K562 (cell line): Measurements from ENCODE around the gene YIPF1. TPM values are rescaled to one million over a fixed set of nuclear protein-coding genes. Genes with fewer than 3 reads are reported as not detected.
A peak's percentile ranks its signal among the peaks of the same experiment; 100 is the strongest.

Source experiments
- ATAC-seq: fragments of 200-7000 bp; cut with Tn5 transposase; 3 replicates; pipeline ENCODE4 v1.9.1; 2020; ENCODE audit warnings: moderate library complexity
- BruUV-seq: library from RNA; stranded (reverse); fragments of 400-500 nt; replicated peaks from 2 replicates; lab custom pipeline; 2021; lab: Mats Ljungman, UMichigan
- CTCF ChIA-PET: fragments of 300-600 bp; formaldehyde crosslinking; extraction: SDS; loops from one replicate; lab custom pipeline; 2021; ENCODE audit warnings: low intra/inter-chr PET ratio; lab: Yijun Ruan, JAX
- POLR2A ChIA-PET: fragments of 300-600, 350-650 bp; sonication (Branson Sonifier 250); formaldehyde crosslinking; extraction: SDS; loops from one replicate; lab custom pipeline; 2021; ENCODE audit warnings: antibody characterized with exemption, inconsistent platforms; lab: Yijun Ruan, JAX
- DNase-seq, 4 experiments: peaks; one replicate each; pipeline versions ENCODE4 v3.0.0 to v3.0.0-alpha.2; 2011 to 2018; ENCODE audit warnings: low spot score in 3 of 4, mixed read lengths in 3 of 4; ENCODE audit errors: extremely low read depth in 1 of 4
- FAIRE-seq: peaks from 2 replicates; lab custom pipeline; 2011; peaks lifted over from hg19 to GRCh38; lab: Jason Lieb, UNC
- H2AFZ ChIP-seq: 2 replicates; pipeline ENCODE4 v1.6.0; 2011; ENCODE audit warnings: low read depth, low read length, control low read depth, inconsistent platforms
- H3K27ac ChIP-seq: fragments of 200-600 bp; 3 replicates; pipeline ENCODE4 v1.8.0; 2011; ENCODE audit warnings: low read depth, mild to moderate bottlenecking, control low read depth, inconsistent platforms, low read length, moderate library complexity, mixed read lengths; ENCODE audit errors: extremely low read depth
- H3K27me3 ChIP-seq, 2 experiments: fragments of 300-600 bp in 1 of 2; 2 replicates in 1 of 2; 3 replicates in 1 of 2; pipeline versions ENCODE4 v1.6.0 to v1.8.0; 2011; ENCODE audit warnings: inconsistent platforms in 2 of 2, low read length in 2 of 2, mild to moderate bottlenecking in 1 of 2, mixed read lengths in 1 of 2, moderate library complexity in 1 of 2; ENCODE audit not compliant: control insufficient read depth in 2 of 2, insufficient read depth in 2 of 2
- H3K36me3 ChIP-seq: fragments of 300-600 bp; 3 replicates; pipeline ENCODE4 v1.8.0; 2011; ENCODE audit warnings: mild to moderate bottlenecking, low read length, inconsistent platforms; ENCODE audit not compliant: control insufficient read depth, insufficient read depth
- H3K4me1 ChIP-seq, 2 experiments: fragments of 200-600 bp in 1 of 2; replicated peaks in 1 of 2; 2 replicates in 1 of 2; 3 replicates in 1 of 2; pipeline versions ENCODE4 v1.5.1 to v1.8.0; 2011; ENCODE audit warnings: inconsistent platforms in 2 of 2, low read length in 2 of 2, mild to moderate bottlenecking in 1 of 2, mixed read lengths in 1 of 2, moderate library complexity in 1 of 2; ENCODE audit not compliant: control insufficient read depth in 2 of 2, insufficient read depth in 2 of 2
- H3K4me2 ChIP-seq: 2 replicates; pipeline ENCODE4 v1.6.1; 2011; ENCODE audit warnings: low read length, control low read depth, inconsistent platforms, mixed read lengths; ENCODE audit not compliant: insufficient read depth
- H3K4me3 ChIP-seq: fragments of 200-600 bp; sonication (generic), shearing (Covaris generic); 2 replicates; pipeline ENCODE4 v1.5.1; 2016; ENCODE audit warnings: control low read depth, inconsistent platforms
- H3K79me2 ChIP-seq: fragments of 200-600 bp; 3 replicates; pipeline ENCODE4 v1.8.0; 2011; ENCODE audit warnings: low read length, inconsistent platforms; ENCODE audit not compliant: control insufficient read depth, insufficient read depth
- H3K9ac ChIP-seq, 2 experiments: 2 replicates each; pipeline versions ENCODE4 v1.6.0 to v1.6.1; 2011; ENCODE audit warnings: low read depth in 2 of 2, low read length in 2 of 2, control low read depth in 1 of 2, inconsistent platforms in 1 of 2, mild to moderate bottlenecking in 1 of 2, mixed read lengths in 1 of 2; ENCODE audit not compliant: insufficient read depth in 1 of 2
- H3K9me1 ChIP-seq: one replicate; pipeline ENCODE4 v1.6.0; 2011; ENCODE audit warnings: inconsistent platforms, mild to moderate bottlenecking, low read length, moderate library complexity; ENCODE audit not compliant: control insufficient read depth, insufficient read depth
- H3K9me3 ChIP-seq: replicated peaks from 2 replicates; pipeline ENCODE4 v1.5.1; 2011; ENCODE audit warnings: low read depth, low read length, inconsistent platforms; ENCODE audit not compliant: control insufficient read depth, insufficient read depth
- H4K20me1 ChIP-seq: replicated peaks from 2 replicates; pipeline ENCODE4 v1.6.1; 2011; ENCODE audit warnings: low read length, inconsistent platforms, mixed read lengths; ENCODE audit not compliant: control insufficient read depth, insufficient read depth
- ARID1B ChIP-seq: fragments of 450-650 bp; IDR thresholded peaks from 2 replicates; pipeline ENCODE4 v1.6.1; 2016; ENCODE audit warnings: antibody characterized with exemption, mild to moderate bottlenecking, inconsistent platforms
- CBFA2T2 ChIP-seq: fragments of 450-650 bp; conservative IDR thresholded peaks from 2 replicates; pipeline ENCODE4 v1.6.1; 2017; ENCODE audit warnings: mild to moderate bottlenecking
- CBFA2T3 ChIP-seq: fragments of 450-650 bp; IDR thresholded peaks from 2 replicates; pipeline ENCODE4 v1.6.1; 2017
- E2F1 ChIP-seq: sonication (generic); formaldehyde crosslinking; IDR thresholded peaks from 2 replicates; pipeline ENCODE4 v1.8.1; 2023; ENCODE audit warnings: mild to moderate bottlenecking, missing genetic modification reagents, moderate library complexity
- EZH2 ChIP-seq: IDR thresholded peaks from 2 replicates; pipeline ENCODE4 v1.6.1; 2012; ENCODE audit warnings: low read depth, mild to moderate bottlenecking, inconsistent platforms, low read length, borderline replicate concordance
- HDAC1 ChIP-seq, 2 experiments: fragments of 450-650 bp; IDR thresholded peaks; 2 replicates each; pipeline ENCODE4 v1.6.1; 2016 to 2017; ENCODE audit warnings: inconsistent platforms in 1 of 2, mild to moderate bottlenecking in 1 of 2, moderate library complexity in 1 of 2
- KDM1A ChIP-seq, 2 experiments: fragments of 450-650 bp; IDR thresholded peaks; 2 replicates each; pipeline ENCODE4 v1.6.1; 2016; ENCODE audit warnings: mild to moderate bottlenecking in 2 of 2
- RCOR1 ChIP-seq, 2 experiments: IDR thresholded peaks; 2 replicates each; pipeline ENCODE4 v1.6.1; 2012; ENCODE audit warnings: low read depth in 2 of 2, low read length in 2 of 2, borderline replicate concordance in 1 of 2, improper control_type of control experiment in 1 of 2
- SNIP1 ChIP-seq: fragments of 450-650 bp; IDR thresholded peaks from 2 replicates; pipeline ENCODE4 v1.7.1; 2017; ENCODE audit warnings: low read depth, mild to moderate bottlenecking
- STAT5B ChIP-seq: fragments of 250-450 bp; sonication (Bioruptor Pico); IDR thresholded peaks from 2 replicates; pipeline ENCODE4 v1.8.0; 2021; ENCODE audit warnings: mild to moderate bottlenecking, inconsistent platforms
- TAL1 ChIP-seq: fragments of 450-650 bp; IDR thresholded peaks from 2 replicates; pipeline ENCODE4 v1.6.1; 2016; ENCODE audit warnings: mild to moderate bottlenecking
- TCF3 ChIP-seq: sonication (generic); formaldehyde crosslinking; IDR thresholded peaks from 2 replicates; pipeline ENCODE4 v1.4.0; 2020; ENCODE audit warnings: mild to moderate bottlenecking, missing genetic modification reagents
- XRCC5 ChIP-seq: fragments of 200-400 bp; formaldehyde crosslinking; IDR thresholded peaks from 2 replicates; pipeline ENCODE4 v1.6.1; 2017; ENCODE audit warnings: low read depth, mild to moderate bottlenecking, low read length
- in situ Hi-C: fragments of 300-500 bp; cut with MboI; formaldehyde crosslinking; loops from 4 replicates; pipeline ENCODE4 v1.15.0; 2018; ENCODE audit warnings: inconsistent platforms, mixed read lengths
- intact Hi-C: fragments of 100-400 bp; cut with micrococcal nuclease; formaldehyde crosslinking; loops from 2 replicates; pipeline ENCODE4 v1.14.2; 2022
- polyA plus RNA-seq, 8 experiments: library from polyadenylated mRNA; depleted of rRNA in 4 of 8; stranded (reverse) in 5 of 8; unstranded in 3 of 8; fragments of >200 nt; fragmentation: Nextera tagmentation in 2 of 8; fragmentation: Illumina TruSeq in 1 of 8; extraction: Ambion mirVana in 2 of 8; extraction: Trizol in 1 of 8; gene quantifications; 2 replicates each; pipeline versions ENCODE4 v1.2.1 to v1.2.3, GENCODE V29; 2011 to 2014; ENCODE audit warnings: inconsistent platforms in 1 of 8, missing spikeins in 1 of 8
- total RNA-seq, 7 experiments: library from RNA; depleted of rRNA in 6 of 7; stranded (reverse); fragments of >200 nt in 6 of 7; fragmentation: Illumina TruSeq in 2 of 7; extraction: Trizol in 2 of 7; gene quantifications; 2 replicates each; pipeline versions ENCODE4 v1.2.1 to v1.2.3, GENCODE V29; 2011 to 2021; ENCODE audit warnings: low replicate concordance in 1 of 7

The YIPF1 gene
- total and polyA plus RNA-seq, 9 of the 15 experiments (the other 6 are each of a cell fraction or from before 2014, with no cell fraction given), result 11.5 to 37.5 (median 19.2) TPM

GRCh38 chr1:53819387-53819786, 70.2 kb downstream of the YIPF1 start:
- no peak overlapping the region for H3K9ac ChIP-seq
- H3K79me2 ChIP-seq, result peaks cover 22% of the 10 kb centered on the region
- BruUV-seq, result no TSS peak
- no peaks in the 10 kb centered on the region for H3K27me3 ChIP-seq
- no peak overlapping the region for H3K27ac ChIP-seq
- no peak for ATAC-seq
- H3K9me3 ChIP-seq, result no peaks in the 10 kb centered on the region
- DNase-seq, result no peak
- 0 out of 5 replicates have a peak, but pooled peaks cover 0 to 3% of the 10 kb centered on the region in 2 experiments for H3K4me1 ChIP-seq
- H3K36me3 ChIP-seq, result peaks cover 78% of the 10 kb centered on the region
- CTCF ChIA-PET, result no interaction called here
- POLR2A ChIA-PET, result interaction anchor here (0.6 to 2.5 kb wide), 5 partner anchors 9 to 162 kb away, joined by 3 to 9 read pairs (median 3); no protein-coding TSS in a partner anchor
- no peak overlapping the region for H3K4me2 ChIP-seq
- in situ Hi-C loops (no loop called here), intact Hi-C loops (no loop called here)
- 0 out of 2 replicates have a peak, but pooled peaks cover 3% of the 10 kb centered on the region for H4K20me1 ChIP-seq
- FAIRE-seq, result no peak
- H2AFZ ChIP-seq, result no peak overlapping the region
- H3K4me3 ChIP-seq, result no peak overlapping the region
- TF ChIP-seq E2F1 (CRISPR knock-in tag) (no peak), SNIP1 (no peak), CBFA2T3 (peak; percentile 64), RCOR1 (IDR thresholded peaks at IDR 0.05; ENCODE audit: borderline replicate concordance in 1 of 2, low read depth in 2 of 2, low read length in 2 of 2) (peak in 1 of 2 experiments; percentile 95; a peak in 2 of 4 replicates), HDAC1 (IDR thresholded peaks at IDR 0.05) (0 out of 4 replicates have a peak, but pooled peaks of 1 of the 2 experiments have one; percentile 20), STAT5B (no peak), TAL1 (peak; percentile 26; the same call in 1 of the 2 replicates), KDM1A (IDR thresholded peaks at IDR 0.05) (peak; percentile 72 to 74; a peak in 3 of 4 replicates), ARID1B (peak; percentile 38; the same call in 1 of the 2 replicates), TCF3 (0 out of 2 replicates have a peak, but pooled peaks have one; percentile 23), CBFA2T2 (0 out of 2 replicates have a peak, but pooled peaks have one; percentile 30), EZH2 (no peak), XRCC5 (no peak)
- TF ChIP-seq, all 486 proteins: peak for 8
- no peaks in the 10 kb centered on the region for H3K9me1 ChIP-seq
